HG02981 (cell line): ENCODE results near the gene SOAT1.
A peak's percentile ranks its signal among the peaks of the same experiment; 100 is the strongest.
"Not testable (repeated sequence)": the region's sequence is repeated elsewhere in the genome, so short reads cannot be mapped to it uniquely, and the experiment has no call there.

Source experiments
- ATAC-seq: cut with Tn5 transposase; IDR thresholded peaks from one replicate; pipeline ENCODE4 v1.9.1; 2021; ENCODE audit warnings: mild to moderate bottlenecking, moderate library complexity; ENCODE audit not compliant: unreplicated experiment

SOAT1 gene

DNA sequence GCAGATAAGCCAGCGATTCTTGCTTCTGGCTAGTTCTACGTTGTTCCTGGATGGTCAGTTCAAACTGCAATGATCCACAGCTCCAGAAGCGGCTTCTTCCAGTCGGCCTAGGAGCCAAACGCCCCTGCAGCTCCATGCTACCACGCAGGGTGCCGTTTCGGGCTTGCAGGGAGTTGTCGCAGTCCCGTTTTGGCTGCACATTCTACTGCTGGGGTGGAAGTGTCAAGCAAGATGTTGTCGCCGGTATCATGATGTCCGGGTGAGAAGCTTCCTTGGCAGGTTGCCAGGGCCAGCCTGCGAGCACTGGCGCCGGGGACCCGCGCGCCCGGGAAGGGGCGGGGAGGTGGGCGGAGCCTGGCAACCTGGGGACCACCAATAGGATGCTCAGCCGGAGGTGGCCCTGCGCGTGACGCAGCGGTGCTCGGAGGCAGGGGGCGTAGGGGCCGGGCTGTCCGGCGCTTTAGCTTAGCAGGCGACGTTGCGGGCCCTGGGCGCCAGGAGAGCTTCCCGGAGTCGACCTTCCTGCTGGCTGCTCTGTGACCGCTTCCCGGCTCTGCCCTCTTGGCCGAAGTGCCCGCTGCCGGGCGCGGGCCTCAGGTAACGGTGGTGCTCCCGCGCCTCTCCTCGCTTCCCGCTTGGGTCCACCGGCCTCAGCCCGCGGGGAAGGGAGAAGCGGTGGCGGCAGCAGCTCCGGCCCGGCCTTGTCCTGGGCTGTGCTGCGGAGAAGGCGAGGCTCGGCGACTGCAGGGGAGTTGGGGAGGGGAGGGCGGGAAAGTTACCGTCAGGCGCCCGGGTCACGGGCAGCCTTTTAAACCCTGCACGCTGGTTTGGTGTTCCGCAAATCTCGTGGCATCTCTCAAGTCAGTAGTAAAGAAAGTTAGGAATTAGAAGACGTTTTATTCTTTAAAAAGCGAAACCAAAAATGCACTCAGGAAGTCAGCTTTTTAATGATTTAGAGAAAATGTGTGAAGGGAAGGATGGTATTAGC lies at the start of gene SOAT1:
TSS of gene SOAT1 (plus strand) at position 458 of the 988 bp plus-strand sequence. CDS start 8,888 bp downstream, outside the sequence.
- peak; percentile 93 for ATAC-seq

DNA sequence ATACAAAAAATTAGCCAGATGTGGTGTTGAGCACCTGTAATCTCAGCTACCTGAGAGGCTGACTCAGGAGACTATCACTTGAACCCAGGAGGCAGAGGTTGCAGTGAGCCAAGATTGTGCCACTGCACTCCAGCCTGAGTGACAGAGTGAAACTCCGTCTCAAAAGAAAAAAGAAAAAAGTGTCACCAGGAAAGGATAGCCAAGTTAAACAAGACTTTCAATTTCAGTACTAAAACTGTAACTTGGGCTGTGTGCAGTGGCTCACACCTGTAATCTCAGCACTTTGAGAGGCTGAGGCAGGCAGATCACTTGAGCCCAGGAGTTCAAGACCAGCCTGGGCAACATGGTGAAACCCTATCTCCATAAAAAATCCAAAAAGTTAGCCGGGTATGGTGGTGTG lies 48.2 kb upstream of the SOAT1 start:
- not testable (repeated sequence) for ATAC-seq

GRCh38 chr1:179247923-179248322 lies 45.7 kb upstream of the SOAT1 start:
- no peak for ATAC-seq

DNA sequence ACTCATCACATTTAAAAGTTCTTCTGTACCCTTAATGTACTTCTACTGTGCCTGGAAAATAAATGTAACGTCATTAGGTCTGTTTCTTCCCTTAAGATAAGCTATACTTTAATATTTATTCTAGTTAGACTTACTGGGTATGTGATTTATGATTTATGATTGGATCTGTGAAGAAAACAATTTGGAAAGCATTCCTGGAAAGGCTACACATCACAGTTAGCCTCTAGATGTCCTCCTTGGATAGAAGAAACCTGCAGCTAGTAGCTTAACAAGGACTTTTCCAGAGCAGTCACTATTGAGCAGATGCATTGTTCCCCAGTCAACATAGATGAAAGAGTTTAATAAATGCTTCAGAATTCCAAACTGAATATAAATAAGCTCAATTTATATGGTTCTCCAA lies 41.9 kb upstream of the SOAT1 start:
- ATAC-seq: no peak

DNA sequence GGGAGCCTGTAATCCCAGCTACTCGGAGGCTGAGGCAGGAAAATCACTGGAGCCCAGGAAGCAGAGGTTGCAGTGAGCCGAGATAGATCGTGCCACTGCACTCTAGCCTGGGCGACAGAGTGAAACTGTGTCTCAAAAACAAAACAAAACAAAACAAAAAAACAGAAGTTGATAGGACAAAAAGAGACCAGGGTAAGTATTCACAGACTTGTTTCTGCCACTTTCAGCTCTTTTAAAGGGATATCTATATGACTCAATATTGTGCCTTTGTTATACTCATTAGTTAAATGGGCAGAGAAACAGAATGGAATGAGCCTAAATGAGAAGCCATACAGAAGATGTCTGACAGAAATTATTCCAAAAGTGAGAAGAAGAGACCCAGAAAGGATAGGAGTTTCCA lies 41.0 kb upstream of the SOAT1 start:
- ATAC-seq: no peak

DNA sequence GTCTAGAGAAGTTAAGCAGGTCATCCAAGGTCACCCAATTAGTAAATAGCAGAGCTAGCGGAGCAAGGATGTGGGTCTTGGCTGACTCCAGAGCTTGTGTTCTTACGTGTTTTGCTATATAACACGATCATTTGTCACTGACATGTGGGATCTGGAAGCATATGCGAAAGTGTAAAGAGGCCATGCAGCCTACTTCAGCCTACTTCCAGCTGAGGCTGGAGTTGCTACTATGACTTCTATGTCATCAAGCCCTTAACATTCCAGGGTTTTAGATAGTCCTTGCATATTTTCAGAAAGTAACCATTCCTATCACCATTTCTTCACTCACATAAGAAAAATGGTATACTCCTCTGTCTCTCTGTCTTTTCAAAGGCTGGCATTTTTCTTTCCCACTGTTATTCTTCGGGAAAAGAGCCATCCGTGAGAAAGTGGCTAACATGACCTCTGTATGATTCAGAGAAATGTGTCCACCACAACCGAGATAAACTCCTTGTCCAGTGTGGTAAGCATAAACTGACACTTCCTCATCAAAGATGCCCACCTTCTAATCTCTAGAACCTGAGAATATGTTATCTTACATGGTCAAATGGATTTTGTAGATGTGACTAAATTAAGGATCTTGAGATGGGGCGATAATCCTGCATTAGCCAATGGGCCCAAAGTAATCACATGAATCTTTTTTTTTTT lies 40.2 kb upstream of the SOAT1 start:
- ATAC-seq: no peak

DNA sequence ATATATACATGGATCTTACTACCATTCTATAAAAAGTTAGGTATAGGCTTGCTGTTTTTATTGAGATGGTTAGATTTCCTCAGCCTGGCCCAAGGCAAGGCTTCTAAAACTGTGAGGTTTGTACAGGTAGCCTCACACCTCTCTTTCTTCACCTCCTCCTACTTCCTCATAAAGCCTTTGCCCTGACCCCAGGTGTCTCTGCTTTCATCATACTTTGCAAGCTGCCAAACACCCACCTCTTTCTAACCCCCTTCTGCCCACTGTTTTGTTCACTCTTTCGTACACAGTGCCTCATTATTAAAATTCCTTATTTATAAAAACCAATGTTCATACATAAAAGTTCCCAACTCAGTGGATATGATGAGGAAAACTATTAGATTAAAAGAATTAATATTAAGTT lies 31.4 kb upstream of the SOAT1 start:
- no peak for ATAC-seq

DNA sequence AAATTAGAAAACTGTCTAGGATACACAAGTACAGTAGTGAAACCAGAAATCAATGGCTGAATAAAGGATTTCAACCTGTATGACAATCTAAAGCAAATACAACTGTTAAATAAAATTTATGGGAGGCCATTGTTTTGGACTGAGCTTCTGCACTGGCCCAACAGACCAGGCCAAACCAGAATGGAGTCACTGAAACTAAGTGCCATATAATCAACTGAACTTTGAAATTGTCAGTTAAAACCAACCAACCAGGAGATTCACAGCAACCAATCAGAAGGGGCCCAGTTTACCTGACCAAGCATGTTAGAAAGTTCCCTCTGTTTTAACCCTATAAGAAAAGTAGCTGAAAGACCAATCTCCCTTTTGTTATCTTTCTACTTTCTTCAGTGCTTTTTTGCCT lies 30.5 kb upstream of the SOAT1 start:
- no peak for ATAC-seq

- no peak for ATAC-seq
Measured at GRCh38 chr1:179264507-179264906, 29.1 kb upstream of the SOAT1 start.

DNA sequence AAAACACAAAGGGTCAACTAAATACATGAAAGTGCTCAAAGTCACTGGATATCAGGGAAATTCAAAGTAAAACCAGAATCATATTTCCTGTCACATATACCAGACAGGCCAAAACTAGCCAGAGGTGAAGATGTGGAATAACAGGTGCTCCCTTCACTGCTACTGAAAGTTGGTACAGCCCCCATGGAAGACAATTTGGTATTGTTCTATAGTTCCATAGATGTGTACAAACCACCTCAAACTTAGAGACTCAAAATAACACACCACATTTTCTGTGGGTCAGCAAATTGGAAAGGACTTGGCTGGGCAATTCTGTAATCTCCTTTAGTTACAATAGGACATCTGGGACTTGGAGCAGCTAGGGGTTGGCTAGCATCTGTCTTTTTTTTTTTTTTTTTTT lies 24.5 kb upstream of the SOAT1 start:
- no peak for ATAC-seq

- ATAC-seq: not testable (repeated sequence)
Measured at GRCh38 chr1:179274424-179274823, 19.2 kb upstream of the SOAT1 start.

DNA sequence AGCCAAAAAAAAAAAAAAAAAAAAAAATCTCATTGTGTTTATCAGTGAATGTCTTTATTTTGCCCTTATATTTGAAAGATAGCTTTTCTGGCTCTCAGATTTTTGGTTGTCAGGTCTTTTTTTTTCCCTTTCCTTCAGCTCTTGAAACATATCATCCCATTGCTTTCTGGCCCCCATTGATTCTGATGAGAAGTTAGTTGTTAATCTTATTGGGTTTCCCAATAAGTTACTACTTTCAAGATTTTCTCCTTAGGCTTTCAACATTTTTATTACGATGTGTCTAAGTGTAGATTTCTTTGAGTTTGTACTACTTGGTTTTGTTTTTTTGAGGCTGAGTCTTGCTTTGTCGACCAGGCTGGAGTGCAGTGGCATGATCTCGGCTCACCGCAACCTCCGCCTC lies 14.7 kb upstream of the SOAT1 start:
- ATAC-seq: no peak

- no peak for ATAC-seq
Measured at GRCh38 chr1:179283992-179284391, 9.6 kb upstream of the SOAT1 start.

- no peak for ATAC-seq
Measured at GRCh38 chr1:179287946-179288345, 5.7 kb upstream of the SOAT1 start.

- no peak for ATAC-seq
Measured at GRCh38 chr1:179288977-179289376, 4.6 kb upstream of the SOAT1 start.

DNA sequence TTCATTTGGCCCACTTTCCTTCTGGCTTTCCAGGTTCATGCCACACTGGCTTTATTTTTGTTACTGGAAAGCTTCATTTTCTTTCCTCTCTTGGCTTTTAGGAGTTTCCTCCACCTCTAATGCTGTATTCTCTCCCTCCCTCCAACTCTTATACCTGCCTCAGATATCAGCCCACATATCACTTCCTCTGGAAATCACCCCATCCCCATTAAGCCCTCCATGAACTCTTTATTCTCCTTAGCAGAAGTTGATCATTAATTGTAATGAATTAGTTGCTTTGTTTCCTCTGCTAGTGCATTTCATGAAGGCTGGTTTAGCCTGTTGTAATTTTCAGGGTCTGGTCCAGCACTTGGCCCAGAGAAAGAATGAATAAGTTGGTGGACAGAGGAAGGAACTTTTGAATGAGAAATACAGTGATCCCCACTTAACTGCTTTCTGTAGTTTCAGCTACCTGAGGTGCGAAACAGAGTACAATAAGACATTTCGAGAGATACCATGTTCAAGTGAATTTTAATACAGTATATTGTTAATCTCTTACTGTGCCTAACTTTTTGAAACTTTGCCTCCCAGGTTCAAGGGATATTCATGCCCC lies 1.7 kb downstream of the SOAT1 start:
- ATAC-seq: no peak

- ATAC-seq: no peak
Measured at GRCh38 chr1:179296356-179297104, 2.9 kb downstream of the SOAT1 start.

DNA sequence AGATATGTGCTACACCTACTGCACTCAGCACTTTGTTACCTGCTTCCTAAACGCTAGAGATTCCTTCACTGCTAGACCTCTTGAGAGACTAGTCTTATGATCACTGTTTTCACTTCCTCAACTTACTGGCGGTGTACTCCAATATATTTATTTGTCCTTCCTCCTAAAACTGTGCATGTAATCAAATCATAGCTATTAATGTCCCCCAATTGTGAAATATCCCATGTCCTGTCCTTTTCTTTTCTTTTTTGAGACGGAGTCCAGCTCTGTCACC lies 3.4 kb downstream of the SOAT1 start:
- ATAC-seq: no peak

DNA sequence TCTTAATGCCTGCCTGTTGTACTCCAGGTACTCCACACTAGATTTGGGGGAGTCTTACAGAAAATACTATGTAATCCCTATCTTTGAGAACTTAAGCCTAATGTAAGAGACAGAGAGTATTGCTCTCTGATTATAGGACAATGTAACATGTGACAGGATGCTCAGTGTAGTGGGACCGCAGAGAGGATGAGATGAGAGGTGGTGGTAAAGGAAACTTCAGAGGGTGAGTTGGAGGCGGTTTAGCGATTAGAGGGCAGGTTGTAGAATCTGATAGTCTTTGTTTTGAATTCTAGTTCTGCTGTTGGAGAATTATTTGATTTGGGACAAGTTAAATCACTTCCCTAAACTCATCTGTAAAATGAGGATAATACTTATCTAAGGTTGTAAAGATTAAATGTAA lies 5.4 kb downstream of the SOAT1 start:
- peak; percentile 87 for ATAC-seq

DNA sequence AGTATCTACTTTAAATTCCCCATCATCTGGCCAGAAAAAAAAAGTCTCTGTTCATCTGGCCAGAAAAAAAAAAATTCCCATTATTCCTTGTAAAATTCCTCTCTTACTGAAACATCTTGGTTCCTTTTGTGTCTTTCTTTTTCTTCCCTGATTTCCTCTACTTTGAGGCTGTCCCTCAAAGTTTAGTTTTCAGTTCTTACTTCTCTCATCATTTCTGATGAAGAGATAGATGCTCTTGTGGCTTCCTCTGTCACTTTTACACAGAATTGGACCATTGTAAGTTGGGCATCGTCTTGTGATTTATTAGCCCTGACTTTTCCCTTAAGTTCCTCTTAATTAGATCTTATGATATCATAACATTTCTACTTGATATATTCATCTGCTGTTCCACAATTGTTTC lies 6.5 kb downstream of the SOAT1 start:
- ATAC-seq: no peak

- no peak for ATAC-seq
Measured at GRCh38 chr1:179302070-179302469, 8.5 kb downstream of the SOAT1 start.
